Ovary (tissue), 9 donors: ENCODE measurements around the gene FUBP3. TPM values are rescaled to one million over a fixed set of nuclear protein-coding genes. Genes with fewer than 3 reads are reported as not detected.
"Not testable (repeated sequence)": the region's sequence is repeated elsewhere in the genome, so short reads cannot be mapped to it uniquely, and the experiment has no call there.

ENCODE experiments used
- DNase-seq, 5 donors: peaks; one replicate each; pipeline ENCODE4 v3.0.0-alpha.2; 2019 to 2020
- H3K27ac ChIP-seq, 2 donors: fragments of 200-600 bp; one replicate each; pipeline versions ENCODE4 v1.5.1 to v1.8.0; 2019 to 2022
- H3K27me3 ChIP-seq: fragments of 200-600 bp; one replicate; pipeline ENCODE4 v1.8.0; 2022
- H3K36me3 ChIP-seq: fragments of 200-600 bp; sonication (generic); one replicate; pipeline ENCODE4 v1.5.1; 2019
- H3K4me1 ChIP-seq: one replicate; pipeline ENCODE4 v1.8.1; 2013; ENCODE audit warnings: mild to moderate bottlenecking, moderate library complexity; ENCODE audit not compliant: insufficient read depth
- H3K4me3 ChIP-seq: fragments of 200-600 bp; sonication (generic); one replicate; pipeline ENCODE4 v1.5.1; 2017
- H3K9me3 ChIP-seq, 2 donors: fragments of 200-600 bp in 1 of 2; sonication (generic) in 1 of 2; one replicate each; pipeline versions ENCODE4 v1.5.1 to v1.8.1; 2013 to 2019; ENCODE audit warnings: mild to moderate bottlenecking in 1 of 2, moderate library complexity in 1 of 2
- CTCF ChIP-seq, 3 donors: fragments of 450-650 bp in 2 of 3; fragments of 200-600 bp in 1 of 3; IDR thresholded peaks; one replicate each; pipeline versions ENCODE4 v1.5.1 to v1.8.0; 2016 to 2022; ENCODE audit warnings: antibody characterized with exemption in 3 of 3, mild to moderate bottlenecking in 1 of 3
- EP300 ChIP-seq: sonication (generic); formaldehyde crosslinking; IDR thresholded peaks from one replicate; pipeline ENCODE4 v1.6.1; 2017; ENCODE audit warnings: antibody characterized with exemption
- POLR2A ChIP-seq: fragments of 450-650 bp; IDR thresholded peaks from one replicate; pipeline ENCODE4 v1.6.1; 2017; ENCODE audit warnings: antibody characterized with exemption, mild to moderate bottlenecking, moderate library complexity
- WGBS, 3 donors: extraction: QIAGEN DNeasy Blood & Tissue Kit in 1 of 3; methylation state at CpG; one replicate each; pipeline versions ENCODE4 v1.1.5 to v1.1.7; 2013 to 2017; 5-methylcytosine and 5-hydroxymethylcytosine counted together
- intact Hi-C, 4 donors: fragments of 100-400 bp; cut with DNase I; formaldehyde crosslinking; loops; one replicate each; pipeline versions ENCODE4 v1.11.0 to v1.15.1; 2022 to 2023
- polyA plus RNA-seq, 2 donors: library from polyadenylated mRNA; stranded (reverse); fragments of 200-250 nt in 1 of 2; fragments of 350-450 nt in 1 of 2; fragmentation: Illumina TruSeq in 1 of 2; extraction: RNeasy Lipid Tissue Mini Kit (QIAGEN cat#74804) in 1 of 2; gene quantifications; one replicate each; pipeline ENCODE4 v1.2.3, GENCODE V29; 2013 to 2014
- total RNA-seq, 7 donors: library from RNA; depleted of rRNA in 2 of 7; stranded (reverse); fragments of >200 nt in 2 of 7; fragmentation: NEBNext Ultra II Directional in 3 of 7; extraction: Animal tissue kit (Norgen Biotek cat#: 25700) in 3 of 7; gene quantifications; one replicate each; pipeline versions ENCODE4 v1.1.0 to v1.2.4, GENCODE V29; 2016 to 2023
- donor health status: DM: no; HTN: no; CAD: no; lungs with moderate emphysema.
- donor health status: DM: no; HTN: no; CAD: no.
- donor health status: Bipolar disorder and iron deficiency.
- donor health status: DM: yes; HTN: yes; CAD: no.
- donor health status: DM: no; HTN: no; CAD: no.
- donor health status: DM: yes; HTN: yes; CAD: no.

Gene FUBP3
- total and polyA plus RNA-seq, 9 donors = 15.5 to 54.3 (median 44.4) TPM

DNA sequence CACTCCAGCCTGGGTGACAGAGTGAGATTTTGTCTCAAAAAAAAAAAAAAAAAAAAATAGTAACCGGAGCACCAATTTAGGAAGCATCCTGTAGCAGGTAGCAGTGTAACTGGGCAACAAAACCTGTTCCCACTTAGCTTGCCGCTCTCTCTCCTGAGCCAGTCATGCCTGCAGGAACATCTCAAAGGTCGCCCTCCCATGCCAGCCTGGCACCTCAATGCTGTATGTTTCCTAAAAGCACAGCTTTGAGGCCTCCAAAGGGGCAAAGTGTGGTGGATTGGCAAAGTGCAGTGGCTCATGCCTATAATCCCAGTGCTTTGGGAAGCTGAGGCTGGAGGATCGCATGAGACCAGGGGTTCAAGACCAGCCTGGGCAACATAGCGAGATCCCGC lies 22.3 kb upstream of the FUBP3 start:
- no peak for DNase-seq
- intact Hi-C loops = no loop called here
- H3K36me3 ChIP-seq = no peaks in the 10 kb centered on the region
- H3K4me1 ChIP-seq = no peaks in the 10 kb centered on the region
- no peaks in the 10 kb centered on the region for H3K27me3 ChIP-seq
- 83 to 95% (median 93%) methylated on average over 6 of the region's 6 CpGs for WGBS, 3 donors
- H3K9me3 ChIP-seq = peaks cover 0 to 7% of the 10 kb centered on the region in 2 donors
- no peak overlapping the region for H3K27ac ChIP-seq
- TF ChIP-seq POLR2A = no peak
- no peak for TF ChIP-seq CTCF (IDR thresholded peaks at IDR 0.05)
- no peak for TF ChIP-seq EP300
- no peak overlapping the region for H3K4me3 ChIP-seq

- no peaks in the 10 kb centered on the region for H3K36me3 ChIP-seq
- H3K27me3 ChIP-seq = no peaks in the 10 kb centered on the region
- intact Hi-C loops = no loop called here
- no peak overlapping the region for H3K4me3 ChIP-seq
- no peak overlapping the region for H3K27ac ChIP-seq
- no peaks in the 10 kb centered on the region for H3K9me3 ChIP-seq
- no peaks in the 10 kb centered on the region for H3K4me1 ChIP-seq
- TF ChIP-seq POLR2A (no peak), EP300 (no peak), CTCF (IDR thresholded peaks at IDR 0.05) (no peak)
- 75 to 79% (median 79%) methylated on average over 2 of the region's 2 CpGs for WGBS, 3 donors
- no peak for DNase-seq
These were observed 18.3 kb upstream of the FUBP3 start for GRCh38 chr9:130561056-130561455.

- H3K36me3 ChIP-seq, DNase-seq, H3K27ac ChIP-seq, H3K9me3 ChIP-seq, H3K27me3 ChIP-seq, intact Hi-C loops, H3K4me3 ChIP-seq, H3K4me1 ChIP-seq: not testable (repeated sequence)
- WGBS, 3 donors = 81 to 84% (median 82%) methylated on average over 4 of the region's 4 CpGs
These were observed 16.9 kb upstream of the FUBP3 start for GRCh38 chr9:130562525-130562924.

DNA sequence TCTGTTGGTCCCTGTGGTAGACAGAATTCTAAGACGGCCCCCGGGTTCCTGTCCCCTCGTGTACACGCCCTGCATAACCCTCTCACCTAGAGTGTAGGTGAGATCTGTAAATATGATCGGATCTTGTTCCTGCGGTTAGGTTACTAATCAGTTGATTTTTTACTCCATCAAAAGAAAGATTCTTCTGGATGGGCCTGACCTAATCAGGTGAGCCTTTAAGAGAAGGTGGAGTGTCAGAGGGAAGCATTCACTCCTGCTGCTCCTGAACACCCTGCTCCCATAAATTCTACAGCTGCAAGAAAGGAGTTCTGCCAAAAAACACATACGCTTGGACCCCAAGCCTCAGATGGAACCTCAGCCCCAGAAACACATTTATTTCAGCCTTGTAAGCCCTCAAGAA lies 15.6 kb upstream of the FUBP3 start:
- TF ChIP-seq CTCF (IDR thresholded peaks at IDR 0.05) (no peak), POLR2A (no peak), EP300 (no peak)
- Histone ChIP-seq H3K36me3 (no peaks in the 10 kb centered on the region), H3K4me1 (no peaks in the 10 kb centered on the region), H3K4me3 (no peak overlapping the region), H3K9me3 (no peaks in the 10 kb centered on the region), H3K27ac (no peak overlapping the region), H3K27me3 (no peaks in the 10 kb centered on the region)
- WGBS, 3 donors = 78 to 86% (median 81%) methylated on average over 7 of the region's 7 CpGs
- intact Hi-C loops = no loop called here
- DNase-seq = no peak

DNA sequence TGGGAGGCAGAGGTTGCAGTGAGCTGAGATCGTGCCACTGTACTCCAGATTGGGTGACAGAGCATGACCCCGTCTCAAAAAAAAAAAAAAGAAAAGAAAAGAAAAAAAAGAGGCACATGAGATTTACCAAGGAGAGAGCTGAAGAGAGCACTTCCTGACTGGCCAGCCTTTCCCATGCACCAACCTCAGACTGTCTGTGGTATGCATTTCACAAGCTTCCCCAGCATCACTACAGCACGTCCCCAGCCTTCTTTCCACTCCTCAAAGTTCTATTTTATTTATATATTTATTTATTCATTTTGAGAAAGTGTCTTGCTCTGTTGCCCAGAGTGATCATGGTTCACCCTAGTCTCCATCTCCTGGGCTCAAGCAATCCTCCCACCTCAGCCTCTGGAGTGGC lies 13.6 kb upstream of the FUBP3 start:
- no peaks in the 10 kb centered on the region for H3K9me3 ChIP-seq
- 67 to 79% (median 78%) methylated on average over 3 of the region's 3 CpGs for WGBS, 3 donors
- H3K36me3 ChIP-seq = no peaks in the 10 kb centered on the region
- no peak overlapping the region for H3K4me3 ChIP-seq
- no peak for DNase-seq
- intact Hi-C loops = no loop called here
- TF ChIP-seq POLR2A = no peak
- no peak for TF ChIP-seq EP300
- TF ChIP-seq CTCF (IDR thresholded peaks at IDR 0.05) = no peak
- no peak overlapping the region for H3K27ac ChIP-seq
- no peaks in the 10 kb centered on the region for H3K4me1 ChIP-seq
- H3K27me3 ChIP-seq = no peaks in the 10 kb centered on the region
